GM12878 (cell line): ENCODE data around the gene CAPZB. TPM values are rescaled to one million over a fixed set of nuclear protein-coding genes. Genes with fewer than 3 reads are reported as not detected.
"Not testable (repeated sequence)": the region's sequence is repeated elsewhere in the genome, so short reads cannot be mapped to it uniquely, and the experiment has no call there.

Source experiments
- ATAC-seq: fragments of 200-7000 bp; cut with Tn5 transposase; 3 replicates; pipeline ENCODE4 v1.9.1; 2020; ENCODE audit warnings: mild to moderate bottlenecking, moderate library complexity
- BruUV-seq: library from RNA; stranded (reverse); fragments of 400-500 nt; replicated peaks from 2 replicates; lab custom pipeline; 2021; lab: Mats Ljungman, UMichigan
- CTCF ChIA-PET: fragments of 300-600 bp; sonication (Branson Sonifier 250); formaldehyde crosslinking; extraction: SDS; loops from one replicate; lab custom pipeline; 2021; ENCODE audit warnings: inconsistent platforms; lab: Yijun Ruan, JAX
- POLR2A ChIA-PET: fragments of 350-600 bp; formaldehyde crosslinking; extraction: SDS; loops from one replicate; lab custom pipeline; 2021; ENCODE audit warnings: inconsistent platforms; lab: Charles Lee
- RAD21 ChIA-PET: fragments of 300-600 bp; sonication (Branson Sonifier 250); formaldehyde crosslinking; loops from one replicate; lab custom pipeline; 2023; ENCODE audit warnings: antibody characterized with exemption; ENCODE audit not compliant: unreplicated experiment; lab: Charles Lee
- SMC1A ChIA-PET: fragments of 300-600 bp; sonication (Branson Sonifier 250); formaldehyde crosslinking; loops from one replicate; lab custom pipeline; 2023; ENCODE audit not compliant: unreplicated experiment, uncharacterized antibody; lab: Charles Lee
- DNase-seq: peaks from one replicate; pipeline ENCODE4 v3.0.0-alpha.2; 2011; ENCODE audit warnings: low read depth, low spot score
- FAIRE-seq: peaks from 3 replicates; lab custom pipeline; 2011; peaks lifted over from hg19 to GRCh38; lab: Jason Lieb, UNC
- H2AFZ ChIP-seq: 2 replicates; pipeline ENCODE4 v1.6.0; 2011; ENCODE audit warnings: low read depth, low read length, control low read depth; ENCODE audit not compliant: control insufficient read depth
- H3K27ac ChIP-seq: 2 replicates; pipeline ENCODE4 v1.5.1; 2011; ENCODE audit warnings: control low read depth; ENCODE audit not compliant: control insufficient read depth, insufficient read depth
- H3K27me3 ChIP-seq, 2 experiments: replicated peaks in 1 of 2; 2 replicates each; pipeline versions ENCODE4 v1.6.0 to v1.6.1; 2011; ENCODE audit warnings: low read length in 1 of 2; ENCODE audit not compliant: control insufficient read depth in 2 of 2, insufficient read depth in 2 of 2
- H3K36me3 ChIP-seq, 2 experiments: 2 replicates each; pipeline ENCODE4 v1.5.1; 2011; ENCODE audit warnings: low read length in 1 of 2; ENCODE audit not compliant: control insufficient read depth in 2 of 2, insufficient read depth in 2 of 2
- H3K4me1 ChIP-seq: 2 replicates; pipeline ENCODE4 v1.6.1; 2011; ENCODE audit warnings: mild to moderate bottlenecking, low read length, moderate library complexity, mixed read lengths; ENCODE audit not compliant: control insufficient read depth, insufficient read depth
- H3K4me2 ChIP-seq: 2 replicates; pipeline ENCODE4 v1.6.0; 2011; ENCODE audit warnings: control low read depth; ENCODE audit not compliant: control insufficient read depth, insufficient read depth
- H3K4me3 ChIP-seq: fragments of 200-600 bp; sonication (generic); 2 replicates; pipeline ENCODE4 v1.5.1; 2016
- H3K79me2 ChIP-seq: 2 replicates; pipeline ENCODE4 v1.6.0; 2011; ENCODE audit warnings: low read length; ENCODE audit not compliant: control insufficient read depth, insufficient read depth
- H3K9ac ChIP-seq: 2 replicates; pipeline ENCODE4 v1.8.0; 2011; ENCODE audit warnings: low read length, control low read depth, mixed read lengths; ENCODE audit not compliant: control insufficient read depth, insufficient read depth
- H3K9me3 ChIP-seq: replicated peaks from 3 replicates; pipeline ENCODE4 v1.5.1; 2011; ENCODE audit warnings: mild to moderate bottlenecking, low read length; ENCODE audit not compliant: control insufficient read depth, insufficient read depth
- H4K20me1 ChIP-seq: 2 replicates; pipeline ENCODE4 v1.6.0; 2011; ENCODE audit not compliant: control insufficient read depth, insufficient read depth
- ETV6 ChIP-seq, 2 experiments: fragments of 450-650 bp in 1 of 2; IDR thresholded peaks in 1 of 2; conservative IDR thresholded peaks in 1 of 2; 2 replicates each; pipeline ENCODE4 v1.6.1; 2014; ENCODE audit warnings: antibody characterized with exemption in 1 of 2, borderline replicate concordance in 1 of 2, low read depth in 1 of 2, mild to moderate bottlenecking in 1 of 2, moderate library complexity in 1 of 2
- IKZF1 ChIP-seq: fragments of 450-650 bp; conservative IDR thresholded peaks from 2 replicates; pipeline ENCODE4 v1.6.1; 2017; ENCODE audit warnings: antibody characterized with exemption, mild to moderate bottlenecking
- MEF2A ChIP-seq: IDR thresholded peaks from 2 replicates; pipeline ENCODE4 v1.6.1; 2011; ENCODE audit warnings: low read depth, mild to moderate bottlenecking, low read length, moderate library complexity; ENCODE audit not compliant: insufficient read depth
- MYB ChIP-seq: fragments of 150-350 bp; IDR thresholded peaks from 2 replicates; pipeline ENCODE4 v1.6.1; 2014; ENCODE audit warnings: mild to moderate bottlenecking, low read depth, low read length, borderline replicate concordance
- NR2F1 ChIP-seq: fragments of 450-650 bp; conservative IDR thresholded peaks from 2 replicates; pipeline ENCODE4 v1.6.1; 2017; ENCODE audit warnings: mild to moderate bottlenecking
- SREBF2 ChIP-seq: IDR thresholded peaks from 2 replicates; pipeline ENCODE4 v1.6.1; 2012; ENCODE audit warnings: mild to moderate bottlenecking, low read length
- TBL1XR1 ChIP-seq: IDR thresholded peaks from 2 replicates; pipeline ENCODE4 v1.6.1; 2012; ENCODE audit warnings: low read depth, low read length, improper control_type of control experiment
- ZNF217 ChIP-seq: fragments of 450-650 bp; IDR thresholded peaks from 2 replicates; pipeline ENCODE4 v1.6.1; 2017; ENCODE audit warnings: antibody characterized with exemption, mild to moderate bottlenecking
- WGBS: methylation state at CpG from one replicate; pipeline ENCODE4 v1.1.6; 2016; ENCODE audit warnings: low lambda C conversion rate; ENCODE audit not compliant: insufficient replicate concordance, insufficient coverage; ENCODE audit errors: missing lambda C conversion rate; 5-methylcytosine and 5-hydroxymethylcytosine counted together
- in situ Hi-C: fragments of 300-500 bp; cut with MboI; formaldehyde crosslinking; loops from 9 replicates; pipeline ENCODE4 v1.14.3; 2018; ENCODE audit warnings: mixed read lengths
- intact Hi-C: fragments of 100-400 bp; cut with micrococcal nuclease; formaldehyde crosslinking; loops from one replicate; pipeline ENCODE4 v1.14.2; 2022; ENCODE audit not compliant: unreplicated experiment
- polyA plus RNA-seq, 11 experiments: library from polyadenylated mRNA; depleted of rRNA in 4 of 11; unstranded in 6 of 11; stranded (reverse) in 5 of 11; fragments of >200 nt; fragmentation: Nextera tagmentation in 4 of 11; fragmentation: Illumina TruSeq in 1 of 11; extraction: Ambion mirVana in 4 of 11; extraction: Trizol in 1 of 11; gene quantifications; 1 replicate in 1 of 11; 2 replicates in 10 of 11; pipeline versions ENCODE4 v1.2.1 to v1.2.3, GENCODE V29; 2011 to 2016; ENCODE audit warnings: inconsistent platforms in 2 of 11, missing spikeins in 2 of 11, low read depth in 1 of 11
- total RNA-seq, 4 experiments: library from RNA; depleted of rRNA in 3 of 4; stranded (reverse); fragments of >200 nt in 3 of 4; fragmentation: Illumina TruSeq in 1 of 4; extraction: Trizol in 1 of 4; gene quantifications; 2 replicates each; pipeline versions ENCODE4 v1.2.1 to v1.2.3, GENCODE V29; 2013 to 2021
- TF ChIP-seq, protein P1 (sequence below): IDR thresholded peaks from 2 replicates; pipeline ENCODE4 v1.6.1; 2011; ENCODE audit warnings: mild to moderate bottlenecking, low read depth, low read length, moderate library complexity; ENCODE audit not compliant: insufficient replicate concordance
- TF ChIP-seq, protein P2 (sequence below): fragments of 450-650 bp; formaldehyde crosslinking; IDR thresholded peaks from 2 replicates; pipeline ENCODE4 v1.4.0; 2020; ENCODE audit warnings: mild to moderate bottlenecking, moderate library complexity
- TF ChIP-seq, protein P3 (sequence below): fragments of 450-650 bp; IDR thresholded peaks from 2 replicates; pipeline ENCODE4 v1.6.1; 2018; ENCODE audit warnings: borderline replicate concordance, mild to moderate bottlenecking; ENCODE audit not compliant: partially characterized antibody

The CAPZB gene
- total and polyA plus RNA-seq, 10 of the 15 experiments (the other 5 are each of a cell fraction or from before 2014, with no cell fraction given), result 104 to 454 (median 213) TPM

DNA sequence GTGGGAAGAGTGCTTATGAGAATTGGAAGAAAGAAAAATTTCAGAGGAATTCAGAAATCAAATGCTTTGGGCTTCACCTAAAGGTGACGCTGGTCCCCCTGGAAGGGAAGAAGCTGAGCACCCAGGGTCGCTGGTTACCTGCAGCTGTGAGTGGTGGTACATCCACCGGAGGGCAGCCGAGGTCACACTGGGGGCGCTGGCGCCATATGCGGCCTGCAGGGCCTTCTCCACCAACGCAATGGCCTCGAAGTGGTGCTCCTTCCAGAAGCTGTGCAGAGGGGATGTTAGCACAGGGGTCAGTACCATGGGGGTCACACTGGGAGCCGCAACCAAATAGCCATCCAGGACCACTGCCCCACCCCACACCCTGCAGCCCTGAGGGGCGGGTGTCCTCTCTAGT lies 179.5 kb downstream of the CAPZB start (continued):
- TF ChIP-seq SREBF2 (no peak), TBL1XR1 (no peak), IKZF1 (no peak), MYB (no peak), ZNF217 (no peak), NR2F1 (no peak), MEF2A (no peak), ETV6 (conservative IDR thresholded peaks at IDR 0.05 in 1 of 2, IDR thresholded peaks at IDR 0.05 in 1 of 2; ENCODE audit: borderline replicate concordance in 1 of 2, low read depth in 1 of 2) (no peak)
- TF ChIP-seq, protein P1, sequence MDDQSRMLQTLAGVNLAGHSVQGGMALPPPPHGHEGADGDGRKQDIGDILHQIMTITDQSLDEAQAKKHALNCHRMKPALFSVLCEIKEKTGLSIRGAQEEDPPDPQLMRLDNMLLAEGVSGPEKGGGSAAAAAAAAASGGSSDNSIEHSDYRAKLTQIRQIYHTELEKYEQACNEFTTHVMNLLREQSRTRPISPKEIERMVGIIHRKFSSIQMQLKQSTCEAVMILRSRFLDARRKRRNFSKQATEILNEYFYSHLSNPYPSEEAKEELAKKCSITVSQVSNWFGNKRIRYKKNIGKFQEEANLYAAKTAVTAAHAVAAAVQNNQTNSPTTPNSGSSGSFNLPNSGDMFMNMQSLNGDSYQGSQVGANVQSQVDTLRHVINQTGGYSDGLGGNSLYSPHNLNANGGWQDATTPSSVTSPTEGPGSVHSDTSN, result no peak
- TF ChIP-seq, protein P2, sequence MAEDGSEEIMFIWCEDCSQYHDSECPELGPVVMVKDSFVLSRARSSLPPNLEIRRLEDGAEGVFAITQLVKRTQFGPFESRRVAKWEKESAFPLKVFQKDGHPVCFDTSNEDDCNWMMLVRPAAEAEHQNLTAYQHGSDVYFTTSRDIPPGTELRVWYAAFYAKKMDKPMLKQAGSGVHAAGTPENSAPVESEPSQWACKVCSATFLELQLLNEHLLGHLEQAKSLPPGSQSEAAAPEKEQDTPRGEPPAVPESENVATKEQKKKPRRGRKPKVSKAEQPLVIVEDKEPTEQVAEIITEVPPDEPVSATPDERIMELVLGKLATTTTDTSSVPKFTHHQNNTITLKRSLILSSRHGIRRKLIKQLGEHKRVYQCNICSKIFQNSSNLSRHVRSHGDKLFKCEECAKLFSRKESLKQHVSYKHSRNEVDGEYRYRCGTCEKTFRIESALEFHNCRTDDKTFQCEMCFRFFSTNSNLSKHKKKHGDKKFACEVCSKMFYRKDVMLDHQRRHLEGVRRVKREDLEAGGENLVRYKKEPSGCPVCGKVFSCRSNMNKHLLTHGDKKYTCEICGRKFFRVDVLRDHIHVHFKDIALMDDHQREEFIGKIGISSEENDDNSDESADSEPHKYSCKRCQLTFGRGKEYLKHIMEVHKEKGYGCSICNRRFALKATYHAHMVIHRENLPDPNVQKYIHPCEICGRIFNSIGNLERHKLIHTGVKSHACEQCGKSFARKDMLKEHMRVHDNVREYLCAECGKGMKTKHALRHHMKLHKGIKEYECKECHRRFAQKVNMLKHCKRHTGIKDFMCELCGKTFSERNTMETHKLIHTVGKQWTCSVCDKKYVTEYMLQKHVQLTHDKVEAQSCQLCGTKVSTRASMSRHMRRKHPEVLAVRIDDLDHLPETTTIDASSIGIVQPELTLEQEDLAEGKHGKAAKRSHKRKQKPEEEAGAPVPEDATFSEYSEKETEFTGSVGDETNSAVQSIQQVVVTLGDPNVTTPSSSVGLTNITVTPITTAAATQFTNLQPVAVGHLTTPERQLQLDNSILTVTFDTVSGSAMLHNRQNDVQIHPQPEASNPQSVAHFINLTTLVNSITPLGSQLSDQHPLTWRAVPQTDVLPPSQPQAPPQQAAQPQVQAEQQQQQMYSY (CRISPR knock-in tag), result no peak
- TF ChIP-seq, protein P3, sequence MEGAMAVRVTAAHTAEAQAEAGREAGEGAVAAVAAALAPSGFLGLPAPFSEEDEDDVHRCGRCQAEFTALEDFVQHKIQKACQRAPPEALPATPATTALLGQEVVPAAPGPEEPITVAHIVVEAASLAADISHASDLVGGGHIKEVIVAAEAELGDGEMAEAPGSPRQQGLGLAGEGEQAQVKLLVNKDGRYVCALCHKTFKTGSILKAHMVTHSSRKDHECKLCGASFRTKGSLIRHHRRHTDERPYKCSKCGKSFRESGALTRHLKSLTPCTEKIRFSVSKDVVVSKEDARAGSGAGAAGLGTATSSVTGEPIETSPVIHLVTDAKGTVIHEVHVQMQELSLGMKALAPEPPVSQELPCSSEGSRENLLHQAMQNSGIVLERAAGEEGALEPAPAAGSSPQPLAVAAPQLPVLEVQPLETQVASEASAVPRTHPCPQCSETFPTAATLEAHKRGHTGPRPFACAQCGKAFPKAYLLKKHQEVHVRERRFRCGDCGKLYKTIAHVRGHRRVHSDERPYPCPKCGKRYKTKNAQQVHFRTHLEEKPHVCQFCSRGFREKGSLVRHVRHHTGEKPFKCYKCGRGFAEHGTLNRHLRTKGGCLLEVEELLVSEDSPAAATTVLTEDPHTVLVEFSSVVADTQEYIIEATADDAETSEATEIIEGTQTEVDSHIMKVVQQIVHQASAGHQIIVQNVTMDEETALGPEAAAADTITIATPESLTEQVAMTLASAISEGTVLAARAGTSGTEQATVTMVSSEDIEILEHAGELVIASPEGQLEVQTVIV, result no peak

DNA sequence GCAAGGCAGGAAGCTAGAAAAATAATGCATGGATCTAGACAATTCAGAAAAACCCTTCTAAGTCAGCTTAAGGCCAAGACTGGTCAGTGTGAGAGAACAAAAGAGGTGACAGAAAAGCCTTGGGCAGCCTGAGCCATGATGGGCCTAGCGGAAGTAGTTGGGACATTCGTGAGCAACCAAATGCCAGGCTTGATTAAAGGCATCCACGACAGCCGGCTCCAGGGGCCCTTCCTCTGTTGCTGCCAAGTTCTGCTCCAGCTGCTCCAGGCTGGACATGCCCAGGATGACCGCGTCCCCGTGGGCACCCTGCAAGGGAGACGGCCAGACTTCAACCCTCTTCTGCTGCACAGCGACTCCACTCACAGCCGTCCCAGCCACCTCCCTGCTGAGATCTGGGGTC lies 181.3 kb downstream of the CAPZB start:
- H3K4me2 ChIP-seq, ATAC-seq, H3K79me2 ChIP-seq, FAIRE-seq, RAD21 ChIA-PET, H3K9me3 ChIP-seq, POLR2A ChIA-PET, H3K9ac ChIP-seq, H3K27ac ChIP-seq, H3K36me3 ChIP-seq, SMC1A ChIA-PET, in situ Hi-C loops, BruUV-seq, H2AFZ ChIP-seq, H3K4me3 ChIP-seq, DNase-seq, H3K4me1 ChIP-seq, H3K27me3 ChIP-seq, H4K20me1 ChIP-seq, intact Hi-C loops: not testable (repeated sequence)
- WGBS, result 98% methylated on average over 10 of the region's 10 CpGs
- CTCF ChIA-PET, result interaction anchor here (0.8 kb wide), 1 partner anchor 37 kb away, joined by 3 read pairs; no protein-coding TSS in a partner anchor
